Activated CD8-positive, alpha-beta memory T cell treated with anti-CD3 and anti-CD28 coated beads for 1 hour (primary cell): ENCODE results near the gene PAMR1.
"Not testable (repeated sequence)": the region's sequence is repeated elsewhere in the genome, so short reads cannot be mapped to it uniquely, and the experiment has no call there.

Source experiments
- DNase-seq, 2 donors: peaks; one replicate each; pipeline ENCODE4 v3.0.0-alpha.2; 2020; ENCODE audit warnings: low read depth in 1 of 2; ENCODE audit errors: extremely low read depth in 1 of 2

PAMR1 gene

GRCh38 chr11:35546317-35546716 lies 20.9 kb upstream of the PAMR1 start:
- DNase-seq = no peak

DNA sequence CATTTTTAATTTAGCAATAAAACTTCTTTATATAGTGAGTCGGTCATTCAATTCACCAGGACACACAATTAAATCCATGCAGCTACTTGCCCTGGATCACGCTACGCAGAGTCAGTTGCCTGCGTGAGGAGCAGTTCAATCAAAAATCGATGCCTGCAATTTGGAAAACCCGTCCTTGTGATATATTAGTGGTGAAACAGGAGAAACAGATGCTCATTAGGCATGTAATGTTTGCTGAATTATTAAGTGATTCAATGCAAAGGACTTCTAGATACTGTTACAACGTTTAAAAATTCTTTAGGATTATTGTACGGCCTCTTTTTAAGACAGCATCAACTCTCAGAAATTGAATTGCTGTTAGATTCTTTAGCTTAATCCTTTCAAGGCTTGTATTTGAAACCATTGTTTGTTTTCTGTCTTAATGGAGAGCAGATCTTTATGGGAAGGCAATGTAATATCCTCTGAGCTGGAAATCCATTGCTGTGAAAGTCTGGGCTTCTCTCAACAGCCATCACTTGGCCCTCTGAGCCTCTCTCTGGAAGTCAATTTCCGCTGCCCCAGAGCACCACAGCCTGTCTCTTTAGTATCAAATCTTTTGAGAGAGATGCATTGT lies 20.1 kb upstream of the PAMR1 start:
- DNase-seq = no peak

- no peak for DNase-seq
Observed at GRCh38 chr11:35543481-35543880, 18.1 kb upstream of the PAMR1 start.

DNA sequence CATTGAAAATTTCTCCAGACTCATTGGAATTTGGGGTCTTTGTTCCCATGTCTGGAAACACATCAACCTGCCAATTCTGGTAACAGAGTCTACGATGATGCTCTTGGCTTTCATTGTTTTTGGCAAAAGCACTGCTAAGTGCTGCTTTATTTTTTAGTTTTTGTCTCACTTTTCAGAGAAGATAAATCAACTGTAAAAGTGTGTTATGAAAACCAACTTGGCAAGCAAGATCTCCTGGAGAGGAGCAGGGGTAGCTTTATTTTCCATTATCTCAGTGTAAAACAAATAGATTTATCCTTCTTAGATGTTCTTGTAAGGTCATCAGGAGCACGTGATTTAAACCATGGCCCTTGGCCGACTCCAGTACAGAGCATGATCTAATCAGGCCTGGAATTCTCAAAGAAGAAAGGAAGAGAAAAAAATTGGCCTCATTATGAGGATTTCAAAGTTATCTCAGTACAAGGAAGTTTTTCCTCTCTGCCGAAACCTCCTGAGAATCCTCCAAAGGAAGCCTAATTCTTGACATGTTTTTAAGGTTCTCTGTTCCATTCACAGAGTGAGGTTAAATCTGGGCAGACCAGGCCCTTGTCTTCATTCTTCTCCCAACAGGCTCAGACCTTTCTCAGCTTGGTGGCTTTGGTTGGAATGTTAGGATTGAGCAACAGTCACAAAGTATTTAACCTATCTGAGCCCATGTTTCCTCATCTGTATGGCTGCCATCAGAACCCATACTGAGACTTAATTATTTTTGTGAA lies 16.4 kb upstream of the PAMR1 start:
- no peak for DNase-seq

- no peak for DNase-seq
Observed at GRCh38 chr11:35540526-35540925, 15.1 kb upstream of the PAMR1 start.

- DNase-seq = no peak
Observed at GRCh38 chr11:35539781-35540281, 14.4 kb upstream of the PAMR1 start.

GRCh38 chr11:35539256-35539655 lies 13.8 kb upstream of the PAMR1 start:
- no peak for DNase-seq

- DNase-seq = no peak
Observed at GRCh38 chr11:35536470-35536869, 11.1 kb upstream of the PAMR1 start.

DNA sequence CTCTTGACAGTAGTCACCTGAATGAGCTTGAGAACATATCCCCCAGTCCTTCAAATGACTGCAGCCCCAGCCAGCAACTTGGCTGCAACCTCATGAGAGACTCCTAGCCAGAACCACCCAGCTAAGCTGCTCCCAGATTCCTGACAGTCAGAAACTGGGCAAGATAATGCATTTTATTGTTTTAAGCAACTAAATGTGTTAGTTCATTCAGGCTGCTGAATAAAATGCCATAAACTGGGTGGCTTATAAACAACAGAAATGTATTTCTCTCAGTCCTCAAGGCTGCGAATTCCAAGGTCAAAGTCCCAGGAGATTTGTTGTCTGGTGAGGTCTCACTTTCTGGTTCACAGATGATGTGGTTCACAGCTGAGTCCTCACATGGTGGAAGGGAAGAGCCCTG lies 5.8 kb upstream of the PAMR1 start:
- DNase-seq = no peak

DNA sequence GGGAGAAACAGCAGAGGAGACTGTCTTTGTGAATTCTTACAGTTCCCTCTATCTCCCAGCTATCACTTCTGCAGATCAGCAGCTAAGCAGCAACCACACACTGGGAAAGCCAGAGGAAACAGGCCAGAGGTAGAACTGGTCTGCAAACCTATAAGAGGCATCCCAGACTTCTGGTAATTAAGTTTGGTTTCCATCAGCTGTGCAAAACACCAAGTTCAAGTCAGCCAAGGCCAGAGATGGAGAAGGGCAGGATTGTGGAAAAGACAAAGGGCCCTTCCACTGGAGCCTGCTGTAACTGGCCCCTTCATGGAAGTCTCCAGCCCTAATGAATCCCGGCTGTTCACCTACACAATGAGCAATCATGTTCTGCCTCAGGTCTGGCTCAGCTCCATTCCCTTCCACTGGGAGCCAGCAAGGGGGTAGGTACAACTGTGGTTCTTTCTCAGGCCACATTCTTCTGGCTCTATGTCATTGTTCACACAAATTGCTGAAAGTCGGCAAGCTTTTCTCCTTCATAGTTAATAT lies 4.6 kb upstream of the PAMR1 start:
- no peak for DNase-seq

GRCh38 chr11:35526370-35526792 lies 965 bp upstream of the PAMR1 start:
- no peak for DNase-seq

GRCh38 chr11:35524780-35525179 lies 636 bp downstream of the PAMR1 start:
- DNase-seq = no peak

GRCh38 chr11:35523861-35524260 lies 1.6 kb downstream of the PAMR1 start:
- DNase-seq = no peak

DNA sequence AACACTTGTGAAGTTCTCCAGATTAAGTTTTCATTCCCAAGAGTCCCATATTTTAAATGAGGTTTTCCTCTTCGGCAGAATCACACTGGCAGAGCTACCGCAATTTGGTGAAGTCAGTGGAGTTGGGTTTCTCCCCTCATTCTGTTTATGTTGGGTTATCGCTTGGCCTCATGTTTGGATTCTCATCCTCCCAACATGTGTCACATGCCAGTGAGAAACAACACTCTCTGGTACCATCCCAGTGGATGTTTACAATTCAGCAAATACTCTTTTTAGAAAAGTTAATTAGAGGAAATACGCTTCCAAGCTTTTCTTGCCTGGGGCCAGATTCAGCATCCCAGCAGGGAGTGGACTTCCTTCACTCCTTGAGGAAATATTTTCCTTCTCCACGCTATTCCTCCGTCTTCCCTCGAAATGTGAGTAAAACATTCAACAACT lies 2.1 kb downstream of the PAMR1 start:
- DNase-seq = no peak

DNA sequence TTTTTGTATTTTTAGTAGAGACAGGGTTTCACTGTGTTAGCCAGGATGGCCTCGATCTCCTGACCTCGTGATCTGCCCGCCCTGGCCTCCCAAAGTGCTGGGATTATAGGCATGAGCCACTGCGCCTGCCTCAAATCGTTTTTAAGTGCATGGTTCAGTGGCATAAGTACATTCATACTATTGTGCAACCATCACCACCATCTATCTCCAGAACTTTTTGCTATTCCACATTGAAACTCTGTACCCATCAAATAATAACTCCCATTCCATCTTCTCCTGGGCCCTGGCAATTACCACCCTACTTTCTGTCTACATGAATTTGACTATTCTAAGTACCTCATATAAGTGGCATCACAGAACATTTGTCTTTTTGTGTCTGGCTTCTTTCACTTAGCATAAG lies 3.3 kb downstream of the PAMR1 start:
- DNase-seq = not testable (repeated sequence)

GRCh38 chr11:35520376-35520775 lies 5.0 kb downstream of the PAMR1 start:
- DNase-seq = no peak

- no peak for DNase-seq
Observed at GRCh38 chr11:35518766-35519165, 6.7 kb downstream of the PAMR1 start.

- no peak for DNase-seq
Observed at GRCh38 chr11:35517481-35517880, 7.9 kb downstream of the PAMR1 start.

- no peak for DNase-seq
Observed at GRCh38 chr11:35516403-35516802, 9.0 kb downstream of the PAMR1 start.

GRCh38 chr11:35515224-35515623 lies 10.2 kb downstream of the PAMR1 start:
- no peak for DNase-seq

DNA sequence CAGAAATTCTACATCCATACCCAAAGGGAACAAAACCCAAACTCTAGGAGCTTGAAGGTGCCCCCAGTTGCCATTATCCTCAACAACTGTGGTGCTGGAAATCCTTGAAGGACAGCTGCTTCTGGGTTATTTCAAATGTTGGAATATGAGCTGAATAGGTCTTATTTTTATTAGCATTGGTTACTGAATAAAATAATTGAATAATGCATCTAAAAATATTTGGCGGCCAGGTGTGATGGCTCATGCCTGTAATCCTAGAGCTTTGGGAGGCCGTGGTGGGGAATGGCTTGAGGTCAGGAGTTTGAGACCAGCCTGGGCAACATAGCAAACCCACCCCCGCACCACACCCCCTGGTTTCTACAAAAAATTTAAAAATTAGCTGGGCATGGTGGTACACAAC lies 10.9 kb downstream of the PAMR1 start:
- DNase-seq = no peak

- no peak for DNase-seq
Observed at GRCh38 chr11:35511666-35512065, 13.8 kb downstream of the PAMR1 start.
